ENCODE measurements around the gene C5orf15. TPM values are rescaled to one million over a fixed set of nuclear protein-coding genes. Genes with fewer than 3 reads are reported as not detected.

Gene C5orf15
- polyA plus RNA-seq, 1 donor from 2014 or later, result 72.3 TPM

GRCh38 chr5:133932441-133933168, 35.8 kb downstream of the C5orf15 start:
- no peaks in the 10 kb centered on the region for H3K9me2 ChIP-seq (ENCODE audit: insufficient read depth, low read length)
- H2AFZ ChIP-seq (ENCODE audit: low read depth, low read length), result no peak overlapping the region
- H3K79me2 ChIP-seq (replicated peaks; ENCODE audit: insufficient read depth, low read length), result no peaks in the 10 kb centered on the region
- no peaks in the 10 kb centered on the region for H3F3A ChIP-seq (ENCODE audit: insufficient read depth, low read length, poor library complexity, severe bottlenecking)
- no peak overlapping the region for H3K4me3 ChIP-seq (ENCODE audit: low read length)
- H3K27ac ChIP-seq (ENCODE audit: low read length), result no peak overlapping the region
- H4K20me1 ChIP-seq (ENCODE audit: insufficient read depth), result no peaks in the 10 kb centered on the region
- no peaks in the 10 kb centered on the region for H3K36me3 ChIP-seq (ENCODE audit: insufficient read depth, low read length)
- H3K4me2 ChIP-seq (ENCODE audit: low read length), result no peak overlapping the region
- no peak overlapping the region for H3K9ac ChIP-seq (ENCODE audit: low read length)
- H3K9me3 ChIP-seq (ENCODE audit: low read length), result no peaks in the 10 kb centered on the region
- H3K27me3 ChIP-seq (ENCODE audit: insufficient read depth, low read depth, low read length), result no peaks in the 10 kb centered on the region
- TF ChIP-seq TAF1 (IDR thresholded peaks at IDR 0.05; ENCODE audit: low read depth), result no peak
- TF ChIP-seq SMC3 (conservative IDR thresholded peaks at IDR 0.05; ENCODE audit: poor library complexity), result no peak
- no peak for TF ChIP-seq POLR2AphosphoS5 (IDR thresholded peaks at IDR 0.05)
- TF ChIP-seq EP300 (conservative IDR thresholded peaks at IDR 0.05; ENCODE audit: poor library complexity, severe bottlenecking), result no peak
- no peak for TF ChIP-seq EZH2 (IDR thresholded peaks at IDR 0.05; ENCODE audit: borderline replicate concordance, insufficient read depth, low read length, poor library complexity, severe bottlenecking)

DNA sequence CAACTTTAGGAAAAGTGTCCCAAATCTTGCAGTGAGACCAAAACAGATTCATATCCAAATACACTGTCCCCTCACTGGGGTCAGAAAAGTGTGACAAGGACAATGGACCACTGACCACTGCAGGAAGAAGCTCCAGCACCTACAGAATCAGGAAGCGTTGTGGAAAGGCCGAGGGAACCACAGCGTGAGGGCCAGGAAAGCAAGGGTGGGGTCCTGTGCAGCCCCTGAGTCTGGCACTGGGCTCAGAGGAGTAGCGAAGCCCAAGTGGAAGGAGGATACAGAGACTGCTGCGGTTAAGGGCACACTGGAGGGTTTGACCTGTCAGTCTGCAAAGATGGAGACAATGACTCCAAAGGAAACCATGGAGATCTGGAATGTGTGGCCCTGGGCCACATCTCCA, 36.9 kb downstream of the C5orf15 start:
- no peaks in the 10 kb centered on the region for H4K20me1 ChIP-seq (ENCODE audit: insufficient read depth)
- H3K9me3 ChIP-seq (ENCODE audit: low read length), result no peaks in the 10 kb centered on the region
- no peaks in the 10 kb centered on the region for H3K36me3 ChIP-seq (ENCODE audit: insufficient read depth, low read length)
- H3K27me3 ChIP-seq (ENCODE audit: insufficient read depth, low read depth, low read length), result no peaks in the 10 kb centered on the region
- no peak overlapping the region for H3K4me2 ChIP-seq (ENCODE audit: low read length)
- no peak overlapping the region for H2AFZ ChIP-seq (ENCODE audit: low read depth, low read length)
- no peaks in the 10 kb centered on the region for H3F3A ChIP-seq (ENCODE audit: insufficient read depth, low read length, poor library complexity, severe bottlenecking)
- no peak overlapping the region for H3K9ac ChIP-seq (ENCODE audit: low read length)
- H3K79me2 ChIP-seq (replicated peaks; ENCODE audit: insufficient read depth, low read length), result no peaks in the 10 kb centered on the region
- H3K9me2 ChIP-seq (ENCODE audit: insufficient read depth, low read length), result no peaks in the 10 kb centered on the region
- TF ChIP-seq POLR2AphosphoS5 (IDR thresholded peaks at IDR 0.05) (no peak), RAD21 (conservative IDR thresholded peaks at IDR 0.05) (no peak), MXI1 (conservative IDR thresholded peaks at IDR 0.05; ENCODE audit: poor library complexity, severe bottlenecking) (no peak), CTCF (IDR thresholded peaks at IDR 0.05; ENCODE audit: poor library complexity, severe bottlenecking) (no peak), EP300 (conservative IDR thresholded peaks at IDR 0.05; ENCODE audit: poor library complexity, severe bottlenecking) (no peak), SMC3 (conservative IDR thresholded peaks at IDR 0.05; ENCODE audit: poor library complexity) (no peak), TAF1 (IDR thresholded peaks at IDR 0.05; ENCODE audit: low read depth) (no peak), EZH2 (IDR thresholded peaks at IDR 0.05; ENCODE audit: borderline replicate concordance, insufficient read depth, low read length, poor library complexity, severe bottlenecking) (no peak)
- TF ChIP-seq, protein P1, sequence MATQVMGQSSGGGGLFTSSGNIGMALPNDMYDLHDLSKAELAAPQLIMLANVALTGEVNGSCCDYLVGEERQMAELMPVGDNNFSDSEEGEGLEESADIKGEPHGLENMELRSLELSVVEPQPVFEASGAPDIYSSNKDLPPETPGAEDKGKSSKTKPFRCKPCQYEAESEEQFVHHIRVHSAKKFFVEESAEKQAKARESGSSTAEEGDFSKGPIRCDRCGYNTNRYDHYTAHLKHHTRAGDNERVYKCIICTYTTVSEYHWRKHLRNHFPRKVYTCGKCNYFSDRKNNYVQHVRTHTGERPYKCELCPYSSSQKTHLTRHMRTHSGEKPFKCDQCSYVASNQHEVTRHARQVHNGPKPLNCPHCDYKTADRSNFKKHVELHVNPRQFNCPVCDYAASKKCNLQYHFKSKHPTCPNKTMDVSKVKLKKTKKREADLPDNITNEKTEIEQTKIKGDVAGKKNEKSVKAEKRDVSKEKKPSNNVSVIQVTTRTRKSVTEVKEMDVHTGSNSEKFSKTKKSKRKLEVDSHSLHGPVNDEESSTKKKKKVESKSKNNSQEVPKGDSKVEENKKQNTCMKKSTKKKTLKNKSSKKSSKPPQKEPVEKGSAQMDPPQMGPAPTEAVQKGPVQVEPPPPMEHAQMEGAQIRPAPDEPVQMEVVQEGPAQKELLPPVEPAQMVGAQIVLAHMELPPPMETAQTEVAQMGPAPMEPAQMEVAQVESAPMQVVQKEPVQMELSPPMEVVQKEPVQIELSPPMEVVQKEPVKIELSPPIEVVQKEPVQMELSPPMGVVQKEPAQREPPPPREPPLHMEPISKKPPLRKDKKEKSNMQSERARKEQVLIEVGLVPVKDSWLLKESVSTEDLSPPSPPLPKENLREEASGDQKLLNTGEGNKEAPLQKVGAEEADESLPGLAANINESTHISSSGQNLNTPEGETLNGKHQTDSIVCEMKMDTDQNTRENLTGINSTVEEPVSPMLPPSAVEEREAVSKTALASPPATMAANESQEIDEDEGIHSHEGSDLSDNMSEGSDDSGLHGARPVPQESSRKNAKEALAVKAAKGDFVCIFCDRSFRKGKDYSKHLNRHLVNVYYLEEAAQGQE (IDR thresholded peaks at IDR 0.05; ENCODE audit: borderline replicate concordance), result no peak
- no peak overlapping the region for H3K4me3 ChIP-seq (ENCODE audit: low read length)
- no peak overlapping the region for H3K27ac ChIP-seq (ENCODE audit: low read length)
